Measurements from ENCODE around the gene TGIF2.
"Not testable (repeated sequence)": the region's sequence is repeated elsewhere in the genome, so short reads cannot be mapped to it uniquely, and the experiment has no call there.

The TGIF2 gene

DNA sequence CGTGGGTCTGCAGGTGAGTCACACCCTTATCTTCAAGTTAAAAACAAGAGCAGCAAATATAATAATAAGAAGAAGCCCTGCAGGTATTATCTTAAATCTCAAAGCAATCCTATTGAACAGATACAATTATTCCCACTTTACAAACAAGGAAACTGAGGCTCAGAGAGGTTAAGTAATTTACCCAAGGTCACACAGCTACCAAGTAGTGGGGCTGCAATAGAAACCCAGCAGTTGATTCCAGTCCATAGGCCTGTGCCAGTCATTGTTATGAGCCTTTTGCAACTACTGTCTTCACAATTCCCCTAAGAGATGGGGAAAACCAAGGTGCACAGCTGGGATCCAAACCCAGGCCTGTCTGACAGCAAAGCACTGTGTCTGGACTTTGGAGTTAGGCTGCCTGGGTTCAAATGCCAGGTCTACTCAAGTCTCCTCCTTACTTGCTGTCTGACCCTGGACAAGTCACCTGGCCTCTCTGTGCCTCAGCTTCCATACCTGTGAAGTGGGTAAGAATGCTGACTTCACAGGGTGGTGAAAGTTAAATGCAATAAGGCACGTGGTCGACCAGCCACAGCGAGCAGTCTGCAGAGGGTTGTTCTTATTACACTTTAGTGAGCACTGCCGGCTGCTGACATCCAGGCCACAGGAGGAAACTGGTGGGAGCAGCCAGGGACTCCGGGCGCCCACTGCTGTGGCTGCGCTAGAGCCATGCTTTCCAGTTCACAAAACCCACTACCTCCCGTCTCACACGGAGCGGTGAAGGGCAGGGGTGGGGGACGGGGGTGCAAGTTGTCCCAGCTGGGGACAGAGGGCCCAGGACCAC is 26.0 kb upstream of the TGIF2 start:
- no peak for DNase-seq

DNA sequence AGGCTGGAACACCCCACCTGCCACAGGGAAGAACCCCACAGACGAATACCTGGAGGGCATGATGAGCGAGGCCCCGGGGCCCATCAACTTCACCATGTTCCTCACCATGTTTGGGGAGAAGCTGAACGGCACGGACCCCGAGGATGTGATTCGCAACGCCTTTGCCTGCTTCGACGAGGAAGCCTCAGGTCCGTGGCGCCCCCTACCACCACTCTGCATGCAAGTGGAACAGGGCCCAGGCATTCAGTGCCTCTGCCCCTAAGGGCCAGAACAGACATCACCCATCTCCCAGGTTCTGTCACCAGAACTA is 25.4 kb upstream of the TGIF2 start:
- DNase-seq, result peak in 1 of 2 experiments; percentile 34

DNA sequence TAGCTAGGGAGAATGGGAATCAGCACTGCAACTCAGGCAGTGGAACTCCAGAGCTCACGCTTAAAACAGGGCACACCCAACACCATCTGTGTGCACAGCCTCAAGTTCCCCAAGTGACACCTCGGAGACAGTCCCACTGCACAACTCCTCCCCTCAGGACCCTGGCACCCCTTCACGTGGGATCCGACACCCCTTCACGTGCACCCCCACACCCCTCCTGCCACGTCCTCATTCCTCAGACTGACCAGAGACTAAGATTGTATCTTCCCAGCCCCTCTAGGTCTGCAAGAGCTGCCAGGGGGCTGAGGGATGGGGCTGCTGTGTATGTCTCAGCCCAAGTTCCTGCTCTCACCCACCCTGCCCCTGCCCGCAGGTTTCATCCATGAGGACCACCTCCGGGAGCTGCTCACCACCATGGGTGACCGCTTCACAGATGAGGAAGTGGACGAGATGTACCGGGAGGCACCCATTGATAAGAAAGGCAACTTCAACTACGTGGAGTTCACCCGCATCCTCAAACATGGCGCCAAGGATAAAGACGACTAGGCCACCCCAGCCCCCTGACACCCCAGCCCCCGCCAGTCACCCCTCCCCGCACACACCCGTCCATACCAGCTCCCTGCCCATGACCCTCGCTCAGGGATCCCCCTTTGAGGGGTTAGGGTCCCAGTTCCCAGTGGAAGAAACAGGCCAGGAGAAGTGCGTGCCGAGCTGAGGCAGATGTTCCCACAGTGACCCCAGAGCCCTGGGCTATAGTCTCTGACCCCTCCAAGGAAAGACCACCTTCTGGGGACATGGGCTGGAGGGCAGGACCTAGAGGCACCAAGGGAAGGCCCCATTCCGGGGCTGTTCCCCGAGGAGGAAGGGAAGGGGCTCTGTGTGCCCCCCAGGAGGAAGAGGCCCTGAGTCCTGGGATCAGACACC is 24.4 kb upstream of the TGIF2 start:
- DNase-seq, result no peak

DNA sequence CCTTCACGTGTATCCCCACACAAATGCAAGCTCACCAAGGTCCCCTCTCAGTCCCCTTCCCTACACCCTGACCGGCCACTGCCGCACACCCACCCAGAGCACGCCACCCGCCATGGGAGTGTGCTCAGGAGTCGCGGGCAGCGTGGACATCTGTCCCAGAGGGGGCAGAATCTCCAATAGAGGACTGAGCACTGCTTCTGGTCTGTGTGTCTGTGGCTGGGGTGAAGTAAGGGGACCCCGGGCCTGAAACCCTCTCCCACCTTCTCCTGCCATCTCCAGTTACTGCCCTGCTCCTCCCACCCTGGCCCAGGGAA is 23.8 kb upstream of the TGIF2 start:
- DNase-seq, result no peak

DNA sequence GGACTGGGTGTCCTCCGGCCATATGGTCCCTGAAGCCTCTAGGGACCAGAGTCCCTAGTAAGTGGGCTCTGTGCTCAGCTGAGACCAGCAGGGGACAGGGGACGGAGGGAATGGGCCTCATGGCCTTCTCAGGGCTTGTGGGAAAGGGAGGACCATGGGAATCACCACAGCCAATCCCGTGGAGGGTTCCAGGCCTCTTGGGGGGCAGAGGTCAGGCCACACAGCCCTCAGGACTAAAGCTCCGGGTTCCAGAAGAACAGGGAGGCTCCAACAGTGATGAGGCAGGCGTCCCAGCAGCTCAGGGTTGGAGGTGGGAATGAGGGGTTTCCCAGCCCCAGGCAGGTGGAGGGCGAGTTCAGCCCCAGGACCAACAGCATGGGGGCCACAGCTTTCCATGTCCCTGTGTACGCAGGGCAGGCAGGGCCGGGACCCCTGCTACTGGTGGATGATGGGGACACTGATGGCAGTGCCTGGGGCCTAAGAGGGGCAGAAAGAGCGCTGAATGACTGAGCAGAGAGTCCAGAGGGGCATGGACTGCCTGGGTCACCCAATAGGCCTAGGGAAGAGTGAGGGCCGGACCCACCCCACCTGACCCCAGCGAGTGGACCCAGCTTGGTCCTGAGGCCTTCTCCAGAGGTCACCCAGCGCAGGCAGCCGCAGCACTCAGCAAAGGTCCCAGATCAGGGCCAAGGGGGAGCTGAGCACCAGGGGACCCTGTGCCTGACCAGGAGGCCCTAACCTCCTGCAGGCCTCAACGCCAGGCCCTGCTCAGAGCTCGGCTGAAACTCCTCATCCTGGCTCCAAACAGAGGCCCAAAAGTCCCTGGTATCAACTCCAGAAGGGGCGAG is 23.2 kb upstream of the TGIF2 start:
- no peak for DNase-seq

DNA sequence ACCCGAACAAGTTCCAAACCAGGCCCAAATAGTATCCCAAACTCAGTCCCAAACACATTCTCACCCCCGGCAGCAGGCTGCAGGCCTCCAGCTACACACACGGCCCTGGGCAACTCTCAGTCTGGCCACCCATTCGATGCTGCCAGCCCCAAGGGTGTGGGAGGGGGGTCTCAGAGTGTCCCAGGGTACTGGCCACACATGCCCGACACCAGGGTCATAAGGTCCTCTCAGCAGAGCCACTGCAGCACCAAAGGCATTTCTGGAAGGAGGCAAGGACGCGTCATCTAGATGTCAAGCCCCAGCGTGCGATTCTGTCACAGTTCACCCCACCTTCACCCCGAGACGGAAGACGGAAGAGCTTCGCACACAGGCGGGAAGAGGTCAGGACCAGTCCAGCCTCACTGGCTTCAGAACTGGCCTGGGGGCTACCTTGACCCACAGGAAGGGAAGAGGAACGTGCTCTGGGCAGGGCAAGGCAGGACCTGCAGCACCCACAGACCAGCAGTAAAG is 22.6 kb upstream of the TGIF2 start:
- no peak for DNase-seq

DNA sequence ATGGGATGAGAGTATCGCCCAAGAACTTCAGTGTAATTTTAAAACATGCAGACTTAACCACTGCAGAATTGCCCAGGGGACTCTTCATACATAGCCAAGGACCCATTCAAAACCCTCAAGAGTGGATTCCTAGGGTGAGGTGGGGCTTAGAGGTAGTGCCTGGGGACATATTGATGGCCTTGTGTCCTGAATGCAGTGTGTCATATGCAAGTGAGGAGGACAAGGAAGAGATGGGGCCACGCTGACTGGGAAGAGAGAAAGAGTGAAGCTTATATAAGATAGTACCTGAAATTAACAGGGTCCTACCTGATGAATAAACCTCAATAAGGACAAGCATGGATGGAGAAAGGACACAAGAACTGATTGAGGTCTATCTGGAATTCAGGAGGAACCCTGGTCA is 18.1 kb upstream of the TGIF2 start:
- no peak for DNase-seq

DNA sequence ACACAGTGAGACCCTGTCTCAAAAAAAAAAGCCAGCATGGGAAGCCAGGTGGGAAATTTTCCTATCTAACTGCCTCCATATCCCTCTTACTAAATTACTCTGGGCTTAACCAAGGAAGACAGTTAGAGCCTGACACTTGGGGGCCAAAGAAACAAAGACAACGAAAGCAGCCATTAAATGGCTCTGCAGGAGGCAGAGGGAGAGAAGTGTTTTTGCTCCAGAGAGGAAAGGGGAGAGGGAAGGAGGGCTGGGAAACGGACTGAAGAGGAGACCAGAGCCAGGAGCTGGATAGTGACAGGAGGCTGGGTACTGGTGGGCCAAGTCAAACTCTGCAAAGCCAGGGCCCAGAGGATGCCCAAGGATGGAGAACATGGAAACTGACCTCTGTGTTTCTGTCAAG is 10.7 kb upstream of the TGIF2 start:
- DNase-seq, result no peak

DNA sequence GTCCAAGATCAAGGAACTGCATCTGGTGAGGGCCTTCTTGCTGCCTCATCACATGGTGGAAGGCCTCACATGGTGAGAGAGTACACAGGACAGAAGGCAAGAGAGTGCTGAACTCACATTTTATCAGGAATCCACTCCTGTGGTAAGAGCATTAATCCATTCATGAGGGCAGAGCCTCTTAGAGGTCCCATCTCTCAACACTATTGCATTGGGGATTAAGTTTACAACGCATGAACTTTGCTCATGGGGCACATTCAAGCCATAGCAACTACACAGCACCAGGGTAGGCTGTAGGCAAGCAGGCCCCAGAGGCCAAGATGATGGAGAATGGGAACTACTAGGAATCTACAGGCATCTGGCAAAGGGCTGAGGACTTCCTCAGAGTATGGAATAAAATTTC is 10.0 kb upstream of the TGIF2 start:
- DNase-seq, result no peak

DNA sequence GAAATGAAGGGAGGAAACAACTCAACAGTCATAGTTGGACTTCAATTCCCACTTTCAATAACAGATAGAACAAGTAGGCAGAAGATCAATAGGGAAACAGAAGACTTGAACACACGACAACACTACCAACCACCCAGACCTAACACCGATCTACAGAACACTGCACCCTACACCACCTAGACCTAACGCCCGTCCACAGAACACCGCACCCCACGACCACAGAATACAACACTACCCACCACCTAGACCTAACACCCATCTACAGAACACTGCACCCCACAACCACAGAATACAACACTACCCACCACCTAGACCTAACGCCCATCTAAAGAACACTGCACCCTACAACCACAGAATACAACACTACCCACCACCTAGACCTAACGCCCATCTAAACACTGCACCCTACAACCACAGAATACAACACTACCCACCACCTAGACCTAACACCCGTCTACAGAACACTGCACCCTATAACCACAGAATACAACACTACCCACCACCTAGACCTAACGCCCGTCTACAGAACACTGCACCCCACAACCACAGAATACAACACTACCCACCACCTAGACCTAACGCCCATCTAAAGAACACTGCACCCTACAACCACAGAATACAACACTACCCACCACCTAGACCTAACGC is 9.2 kb upstream of the TGIF2 start:
- DNase-seq, result not testable (repeated sequence)

DNA sequence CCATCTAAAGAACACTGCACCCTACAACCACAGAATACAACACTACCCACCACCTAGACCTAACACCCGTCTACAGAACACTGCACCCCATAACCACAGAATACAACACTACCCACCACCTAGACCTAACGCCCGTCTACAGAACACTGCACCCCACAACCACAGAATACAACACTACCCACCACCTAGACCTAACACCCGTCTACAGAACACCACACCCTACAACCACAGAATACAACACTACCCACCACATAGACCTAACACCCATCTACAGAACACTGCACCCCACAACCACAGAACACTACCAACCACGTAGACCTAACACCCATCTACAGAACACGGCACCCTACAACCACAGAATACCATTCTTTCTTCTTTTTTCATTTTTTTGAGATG is 8.7 kb upstream of the TGIF2 start:
- not testable (repeated sequence) for DNase-seq

DNA sequence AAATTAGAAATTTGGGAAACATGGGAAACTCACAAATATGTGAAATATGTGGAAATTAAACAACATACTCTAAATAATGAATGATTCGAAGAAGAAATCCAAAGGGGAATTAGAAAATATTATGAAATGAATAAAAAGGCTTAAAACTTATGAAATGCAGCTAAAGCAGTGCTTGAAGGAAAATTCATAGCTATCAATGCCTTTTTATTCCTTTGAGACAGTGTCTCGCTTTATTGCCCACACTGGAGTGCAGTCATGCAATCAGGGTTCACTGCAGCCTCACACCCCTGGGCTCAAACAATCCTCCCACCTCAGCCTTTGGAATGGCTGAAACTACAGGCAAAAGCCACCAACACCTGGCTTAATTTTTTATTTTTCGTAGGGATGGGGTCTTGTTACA is 7.9 kb upstream of the TGIF2 start:
- no peak for DNase-seq

DNA sequence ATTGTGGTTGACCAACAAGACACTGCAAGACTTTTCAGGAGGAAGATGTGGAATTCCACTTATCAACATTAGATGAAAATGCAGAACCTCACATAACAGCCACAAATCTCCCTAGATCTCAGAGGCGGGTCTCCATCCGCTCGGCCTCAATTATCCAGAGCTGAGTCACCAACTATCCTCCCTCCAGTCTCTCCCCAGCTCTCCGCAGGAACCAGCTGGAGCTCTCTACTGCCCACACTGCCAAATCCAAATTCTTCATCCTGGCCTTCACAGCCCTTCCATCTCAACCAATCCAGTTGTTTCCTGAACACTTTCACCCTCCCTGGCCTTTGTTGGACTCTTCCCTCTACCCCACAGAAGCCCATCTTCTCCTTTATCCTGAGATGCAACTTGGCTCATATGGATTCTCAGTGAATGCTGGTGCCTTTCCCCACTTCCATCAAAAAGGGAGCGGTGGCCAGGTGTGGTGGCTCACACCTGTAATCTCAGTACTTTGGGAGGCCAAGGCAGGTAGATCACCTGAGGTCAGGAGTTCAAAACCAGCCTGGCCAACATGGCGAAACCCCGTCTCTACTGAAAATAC is 3.5 kb upstream of the TGIF2 start:
- no peak for DNase-seq

DNA sequence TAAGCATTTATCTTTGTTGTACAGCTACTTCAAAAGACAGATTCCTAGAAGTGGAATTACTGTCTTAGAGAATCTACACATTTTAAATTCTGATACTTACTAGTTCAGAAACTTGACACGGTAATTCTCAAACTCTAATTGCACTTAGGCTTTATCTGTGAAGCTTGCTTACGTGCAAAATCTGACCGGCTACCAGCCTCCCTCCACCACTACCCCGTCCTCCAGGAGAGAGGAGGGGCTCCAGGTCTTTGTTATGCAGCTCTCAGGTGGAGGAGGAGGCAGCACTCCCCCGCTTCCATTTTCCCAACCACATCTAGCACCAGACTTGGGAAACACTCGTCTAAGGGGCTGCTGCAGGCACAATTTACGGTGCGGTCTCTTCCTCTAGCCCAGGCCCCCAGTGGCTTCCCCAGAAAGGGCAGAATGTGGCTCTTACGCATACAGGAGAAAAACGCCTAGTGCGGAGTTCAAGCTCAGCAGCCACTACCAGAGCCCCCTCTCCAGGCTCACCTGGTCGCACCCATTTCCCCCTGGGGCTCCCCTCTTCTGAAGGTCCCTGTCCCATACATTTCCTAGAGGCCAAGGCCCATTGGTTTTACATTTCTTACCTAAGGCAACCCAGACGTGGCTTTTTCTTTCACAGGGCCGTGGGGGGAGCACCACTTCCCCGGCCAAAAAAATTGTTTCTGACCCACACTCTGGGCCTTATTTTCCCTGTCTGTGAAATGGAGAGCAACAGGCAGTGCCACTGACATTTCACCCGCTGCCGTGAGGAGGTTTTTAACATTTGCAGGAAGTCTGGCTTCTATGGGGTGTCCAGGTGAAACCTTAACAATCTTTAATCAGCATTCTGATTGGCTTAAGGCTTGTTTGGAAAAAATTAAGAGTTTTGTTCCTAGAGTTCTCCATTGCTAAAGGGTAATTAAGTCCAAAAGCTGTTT is 1.6 kb upstream of the TGIF2 start:
- DNase-seq, result no peak

DNA sequence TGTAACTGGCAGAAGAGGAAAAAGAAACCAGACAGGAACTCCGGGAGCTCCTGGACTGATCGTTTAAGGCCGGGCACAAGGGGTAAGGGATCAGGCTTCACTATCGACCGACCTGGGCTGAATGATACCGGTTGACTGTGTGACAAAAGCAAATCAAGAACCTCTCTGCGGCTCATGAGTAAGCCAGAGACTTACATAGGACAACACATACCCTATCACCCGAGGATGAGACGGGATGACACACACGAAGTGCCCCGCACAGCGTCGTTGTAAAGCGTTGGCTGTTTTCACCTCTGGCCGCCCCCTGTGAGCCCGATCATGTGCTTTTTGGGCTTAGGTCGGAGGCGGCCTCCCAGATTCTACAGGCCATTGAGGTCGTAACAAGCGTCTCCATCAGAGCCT is 695 bp upstream of the TGIF2 start:
- peak; percentile 82 to 85 for DNase-seq

DNA sequence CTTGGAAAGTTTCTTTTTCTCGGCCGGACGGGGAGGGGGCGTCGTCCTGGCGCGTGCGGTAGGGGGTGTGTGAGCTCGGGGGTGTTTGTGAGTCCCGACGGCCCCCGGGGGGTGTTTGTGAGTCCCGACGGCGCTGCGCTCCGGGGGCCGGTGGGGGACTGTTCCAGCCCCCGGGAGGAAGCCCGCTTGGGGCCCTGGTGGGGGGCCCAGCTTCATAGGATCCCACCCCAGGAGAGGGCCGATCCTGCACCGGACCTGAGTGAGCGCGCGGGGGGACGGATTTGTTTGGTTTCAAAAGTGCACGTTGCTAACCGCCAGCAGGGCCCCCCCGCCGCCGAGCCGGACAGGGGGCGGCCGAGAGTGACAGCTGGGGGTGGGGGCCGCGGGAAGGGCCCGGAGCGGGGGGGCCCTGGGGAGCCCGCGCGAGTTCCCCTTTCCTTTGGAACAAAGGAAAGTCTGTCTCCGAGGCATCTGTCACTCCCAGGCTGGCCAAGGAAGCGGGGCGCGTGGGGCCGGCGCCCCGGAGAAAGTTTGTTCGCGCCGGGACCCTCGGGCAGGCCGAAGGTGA is 485 bp downstream of the TGIF2 start:
- DNase-seq, result peak; percentile 46 to 50

DNA sequence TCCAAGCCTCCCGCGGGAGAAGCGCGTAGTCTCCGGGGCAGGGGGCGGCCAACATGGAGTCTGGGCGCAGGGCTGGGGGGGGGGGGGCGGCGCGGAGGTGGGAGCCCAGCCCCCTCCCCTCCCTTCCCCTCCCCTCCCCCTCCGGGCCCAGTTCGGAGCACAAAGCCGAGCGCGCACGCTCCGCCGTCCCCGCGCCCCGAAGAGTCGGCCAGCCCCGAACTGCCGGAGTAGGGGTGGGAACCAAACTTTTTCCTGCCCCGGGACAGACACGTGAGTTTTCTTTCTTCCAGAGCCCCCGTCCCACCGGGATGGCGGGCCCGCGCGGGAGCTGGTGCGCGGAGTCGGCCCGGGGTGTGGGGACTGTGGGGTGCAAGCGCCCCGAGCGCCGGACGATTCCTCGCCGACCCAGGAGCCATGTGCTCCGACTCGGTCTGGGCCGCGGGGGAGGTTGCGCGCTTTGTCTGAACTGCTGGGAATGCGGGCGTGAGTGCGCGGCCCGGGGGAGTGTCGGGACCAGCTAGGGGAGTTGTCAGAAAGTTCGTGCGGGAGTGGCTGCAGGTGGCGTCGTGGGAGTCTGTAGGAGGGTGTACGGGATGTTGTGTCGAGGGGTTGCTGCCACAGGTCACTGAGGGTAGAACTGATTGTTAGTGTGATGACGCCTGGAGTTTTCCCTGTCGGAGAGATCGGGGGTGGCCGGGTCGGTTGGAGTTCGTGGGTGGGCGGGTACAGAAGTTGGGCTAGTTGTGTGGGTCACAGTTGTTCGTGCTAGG is 1.2 kb downstream of the TGIF2 start:
- DNase-seq, result peak; percentile 63 to 65

DNA sequence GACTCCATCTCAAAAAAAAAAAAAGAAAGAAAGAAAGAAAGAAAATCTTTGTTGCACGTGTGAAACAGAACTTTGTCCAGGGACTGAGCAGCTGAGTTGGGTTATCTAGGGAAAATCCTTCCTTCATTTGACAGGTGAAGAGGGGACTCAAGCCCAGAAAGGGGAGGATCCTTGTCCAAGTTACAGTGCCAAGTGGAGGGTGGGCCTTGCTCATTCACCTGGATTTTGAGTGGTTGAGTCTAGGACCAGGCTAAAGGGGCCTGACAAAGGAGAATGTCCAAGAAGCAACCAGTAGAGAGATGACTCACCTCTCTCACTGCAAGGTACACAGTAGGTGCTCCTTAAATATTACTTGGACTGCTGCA is 2.7 kb downstream of the TGIF2 start:
- no peak for DNase-seq

DNA sequence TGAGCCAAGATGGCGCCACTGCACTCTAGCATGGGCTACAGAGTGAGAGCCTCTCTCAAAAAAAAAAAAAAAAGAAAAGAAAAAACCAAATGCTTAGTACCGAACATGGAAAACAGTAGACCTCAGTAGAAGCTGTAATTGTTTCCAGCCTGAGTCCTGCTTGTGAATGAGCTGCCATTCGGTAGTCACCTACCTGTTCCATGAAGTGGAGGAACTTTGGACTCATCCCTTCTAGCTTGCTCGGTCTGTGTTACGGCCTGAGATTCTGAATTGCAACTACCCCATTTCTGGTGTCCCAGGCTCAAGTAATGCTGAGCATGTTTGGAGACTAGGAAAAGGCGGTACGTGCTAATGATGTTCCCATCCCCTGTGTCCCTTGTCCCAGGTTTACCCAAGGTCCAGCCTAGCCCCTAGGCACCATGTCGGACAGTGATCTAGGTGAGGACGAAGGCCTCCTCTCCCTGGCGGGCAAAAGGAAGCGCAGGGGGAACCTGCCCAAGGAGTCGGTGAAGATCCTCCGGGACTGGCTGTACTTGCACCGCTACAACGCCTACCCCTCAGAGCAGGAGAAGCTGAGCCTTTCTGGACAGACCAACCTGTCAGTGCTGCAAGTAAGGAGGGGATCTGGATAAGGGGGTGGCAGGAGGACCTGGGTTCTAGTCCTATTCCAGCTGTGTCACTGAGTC is 5.1 kb downstream of the TGIF2 start:
- DNase-seq, result no peak

Data from activated T-cell treated with anti-CD3 and anti-CD28 coated beads, Interleukin-2, amount 50 U/mL, for 48 hours (primary cell).